ENCODE measurements around the gene CHRNE.

Gene CHRNE

DNA sequence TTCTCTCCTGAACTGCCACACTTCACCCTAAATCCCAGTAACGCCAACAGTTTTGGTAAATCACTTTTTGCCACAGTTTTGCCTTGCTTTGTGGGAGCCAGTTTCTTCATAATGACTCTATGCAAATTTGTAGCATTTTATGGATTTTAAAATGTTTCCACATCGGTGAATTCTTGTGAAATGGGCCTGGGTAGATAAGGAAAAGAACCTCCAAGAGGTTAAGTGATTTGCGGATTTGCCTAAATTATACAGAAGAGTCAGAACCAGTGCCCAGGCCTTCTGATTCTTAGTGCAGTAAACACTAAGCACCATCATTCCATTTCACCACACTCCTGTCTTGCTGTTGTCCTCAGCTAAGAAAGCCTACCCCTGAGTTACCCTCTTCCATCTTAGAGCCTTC, 51.8 kb downstream of the CHRNE start:
- no peak for DNase-seq

DNA sequence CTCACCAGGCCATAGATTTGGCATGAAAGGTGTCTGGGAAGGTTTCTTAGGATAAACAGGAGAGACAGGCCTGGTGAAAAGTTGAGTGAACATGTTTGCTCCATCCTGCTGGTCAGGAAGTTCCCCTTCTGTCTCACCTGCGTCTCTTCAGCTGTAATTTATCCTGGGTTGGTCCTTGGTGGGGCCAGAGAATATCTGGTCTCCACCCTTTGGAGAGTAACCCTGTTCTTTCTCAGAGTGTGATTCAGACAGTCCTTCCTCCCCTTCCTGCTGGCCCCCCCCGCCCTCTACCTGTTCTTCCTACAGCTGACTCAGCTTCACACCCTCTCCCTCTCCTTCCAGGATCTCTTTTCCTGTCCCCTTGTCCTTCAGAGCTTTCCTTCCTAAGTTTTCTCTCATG, 52.7 kb downstream of the CHRNE start:
- no peak for DNase-seq

DNA sequence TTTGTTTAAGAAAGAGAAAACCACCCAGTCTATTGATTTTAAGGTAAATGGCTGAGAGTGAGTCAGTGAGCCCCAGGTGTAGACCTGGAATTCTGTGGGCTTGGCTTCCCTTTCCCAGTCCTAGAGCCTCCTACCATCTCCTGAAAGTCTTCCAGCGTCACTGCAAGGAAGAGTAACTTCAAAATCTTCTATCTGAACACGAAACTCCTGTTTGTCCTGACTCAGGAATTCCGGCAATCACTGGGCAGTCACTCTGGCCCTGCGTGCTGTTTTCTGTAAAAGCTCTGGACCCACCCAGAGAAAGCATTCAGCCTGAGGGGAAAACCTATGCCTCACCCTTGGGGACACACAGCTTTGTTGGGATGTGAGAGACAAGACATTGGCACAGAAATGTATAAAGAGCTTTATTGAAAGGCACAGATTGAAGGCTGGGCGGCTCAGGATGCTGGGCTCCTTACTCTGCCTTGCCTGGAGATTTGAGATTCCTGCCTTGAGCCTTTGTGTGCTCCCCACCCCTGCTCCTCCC, 53.8 kb downstream of the CHRNE start:
- DNase-seq: no peak

All from stimulated activated CD8-positive, alpha-beta memory T cell treated with anti-CD3 and anti-CD28 coated beads, Interleukin-4, amount 100 ng/mL, for 48 hours (primary cell).